Cardiac fibroblast (primary cell): ENCODE measurements around the gene GIMAP2.

Experiments used
- DNase-seq, 2 donors: peaks; one replicate each; pipeline versions ENCODE4 v3.0.0 to v3.0.0-alpha.2; 2010; ENCODE audit warnings: low read depth in 2 of 2
- H3K4me3 ChIP-seq, 2 donors: replicated peaks in 1 of 2; 1 replicate in 1 of 2; 2 replicates in 1 of 2; pipeline ENCODE4 v1.5.1; 2011; ENCODE audit warnings: low read depth in 2 of 2, low read length in 2 of 2, mild to moderate bottlenecking in 2 of 2, moderate library complexity in 1 of 2
- CTCF ChIP-seq: IDR thresholded peaks from one replicate; pipeline ENCODE4 v1.5.1; 2011; ENCODE audit warnings: low read depth, mild to moderate bottlenecking, low read length, inconsistent platforms

Gene GIMAP2

GRCh38 chr7:150738591-150739001 is 53.1 kb downstream of the GIMAP2 start:
- DNase-seq: peak in 1 of 2 donors; percentile 20
- TF ChIP-seq CTCF: no peak
- H3K4me3 ChIP-seq: no peak overlapping the region

- DNase-seq: no peak
- no peak overlapping the region for H3K4me3 ChIP-seq
- no peak for TF ChIP-seq CTCF
These were observed 53.5 kb downstream of the GIMAP2 start for GRCh38 chr7:150739033-150739432.

GRCh38 chr7:150740053-150740452 is 54.5 kb downstream of the GIMAP2 start:
- no peak for DNase-seq
- no peak overlapping the region for H3K4me3 ChIP-seq
- TF ChIP-seq CTCF: no peak

DNA sequence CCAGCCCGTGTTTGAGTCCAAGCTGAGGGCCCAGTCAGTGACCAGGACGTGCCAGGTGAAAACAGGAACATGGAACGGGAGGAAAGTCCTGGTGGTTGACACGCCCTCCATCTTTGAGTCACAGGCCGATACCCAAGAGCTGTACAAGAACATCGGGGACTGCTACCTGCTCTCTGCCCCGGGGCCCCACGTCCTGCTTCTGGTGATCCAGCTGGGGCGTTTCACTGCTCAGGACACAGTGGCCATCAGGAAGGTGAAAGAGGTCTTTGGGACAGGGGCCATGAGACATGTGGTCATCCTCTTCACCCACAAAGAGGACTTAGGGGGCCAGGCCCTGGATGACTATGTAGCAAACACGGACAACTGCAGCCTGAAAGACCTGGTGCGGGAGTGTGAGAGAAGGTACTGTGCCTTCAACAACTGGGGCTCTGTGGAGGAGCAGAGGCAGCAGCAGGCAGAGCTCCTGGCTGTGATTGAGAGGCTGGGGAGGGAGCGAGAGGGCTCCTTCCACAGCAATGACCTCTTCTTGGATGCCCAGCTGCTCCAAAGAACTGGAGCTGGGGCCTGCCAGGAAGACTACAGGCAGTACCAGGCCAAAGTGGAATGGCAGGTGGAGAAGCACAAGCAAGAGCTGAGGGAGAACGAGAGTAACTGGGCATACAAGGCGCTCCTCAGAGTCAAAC is 56.9 kb downstream of the GIMAP2 start:
- DNase-seq: no peak
- no peak overlapping the region for H3K4me3 ChIP-seq
- no peak for TF ChIP-seq CTCF
